Femur (tissue), 1 donor: Measurements from ENCODE around the gene NEDD4L.
"Not testable (repeated sequence)": the region's sequence is repeated elsewhere in the genome, so short reads cannot be mapped to it uniquely, and the experiment has no call there.

Experiments used
- DNase-seq: peaks from one replicate; pipeline ENCODE4 v3.0.0-alpha.2; 2017

The NEDD4L gene

GRCh38 chr18:58272209-58272608 lies 228.2 kb downstream of the NEDD4L start:
- no peak for DNase-seq

- DNase-seq, result no peak
Observed at GRCh38 chr18:58272779-58273435, 228.9 kb downstream of the NEDD4L start.

- no peak for DNase-seq
Observed at GRCh38 chr18:58275176-58275575, 231.2 kb downstream of the NEDD4L start.

- no peak for DNase-seq
Observed at GRCh38 chr18:58276789-58277739, 233.0 kb downstream of the NEDD4L start.

GRCh38 chr18:58279504-58280175 lies 235.6 kb downstream of the NEDD4L start:
- DNase-seq, result no peak

GRCh38 chr18:58280191-58280590 lies 236.2 kb downstream of the NEDD4L start:
- DNase-seq, result no peak

- not testable (repeated sequence) for DNase-seq
Observed at GRCh38 chr18:58282872-58283271, 238.8 kb downstream of the NEDD4L start.

- DNase-seq, result no peak
Observed at GRCh38 chr18:58284699-58285448, 240.8 kb downstream of the NEDD4L start.

- DNase-seq, result no peak
Observed at GRCh38 chr18:58285449-58286130, 241.6 kb downstream of the NEDD4L start.

GRCh38 chr18:58286632-58287352 lies 242.8 kb downstream of the NEDD4L start:
- no peak for DNase-seq

GRCh38 chr18:58287353-58288274 lies 243.6 kb downstream of the NEDD4L start:
- DNase-seq, result no peak

GRCh38 chr18:58288921-58289797 lies 245.1 kb downstream of the NEDD4L start:
- DNase-seq, result no peak

- no peak for DNase-seq
Observed at GRCh38 chr18:58290116-58290695, 246.2 kb downstream of the NEDD4L start.

- no peak for DNase-seq
Observed at GRCh38 chr18:58291131-58291530, 247.1 kb downstream of the NEDD4L start.

GRCh38 chr18:58292638-58293037 lies 248.6 kb downstream of the NEDD4L start:
- DNase-seq, result no peak

GRCh38 chr18:58297198-58297597 lies 253.2 kb downstream of the NEDD4L start:
- no peak for DNase-seq

- no peak for DNase-seq
Observed at GRCh38 chr18:58298251-58299134, 254.5 kb downstream of the NEDD4L start.

GRCh38 chr18:58299135-58299473 lies 255.1 kb downstream of the NEDD4L start:
- DNase-seq, result no peak
